HCT116 (cell line): ENCODE results near the gene SERTAD2. TPM values are rescaled to one million over a fixed set of nuclear protein-coding genes. Genes with fewer than 3 reads are reported as not detected.
A peak's percentile ranks its signal among the peaks of the same experiment; 100 is the strongest.

Experiments used
- ATAC-seq: fragments of 200-7000 bp; cut with Tn5 transposase; 2 replicates; pipeline ENCODE4 v1.9.1; 2020; ENCODE audit warnings: mild to moderate bottlenecking, moderate library complexity
- BruUV-seq: library from RNA; stranded (reverse); fragments of 400-500 nt; replicated peaks from 2 replicates; lab custom pipeline; 2021; lab: Mats Ljungman, UMichigan
- CTCF ChIA-PET: fragments of 300-600 bp; sonication (Branson Sonifier 250); formaldehyde crosslinking; loops from one replicate; lab custom pipeline; 2021; ENCODE audit warnings: antibody characterized with exemption; lab: Charles Lee
- POLR2A ChIA-PET: fragments of 300-600, 350-600 bp; sonication (Branson Sonifier 250); formaldehyde crosslinking; loops from one replicate; lab custom pipeline; 2021; ENCODE audit warnings: antibody characterized with exemption; lab: Charles Lee
- RAD21 ChIA-PET, 2 experiments: fragments of 300-600 bp; sonication (Branson Sonifier 250); formaldehyde crosslinking; loops; one replicate each; lab custom pipeline; 2023; ENCODE audit warnings: low total read pairs in 2 of 2; ENCODE audit not compliant: uncharacterized antibody in 2 of 2, unreplicated experiment in 2 of 2, low non-redundant PET in 1 of 2; lab: Charles Lee
- DNase-seq: peaks from one replicate; pipeline ENCODE4 v3.0.0-alpha.2; 2010; ENCODE audit warnings: low read depth, low spot score
- H2AFZ ChIP-seq: fragments of 200-600 bp; shearing (Covaris generic), sonication (generic); 2 replicates; pipeline ENCODE4 v1.6.1; 2017; ENCODE audit warnings: low read depth, mixed run types, mixed read lengths, antibody characterized with exemption, low read length; ENCODE audit not compliant: poor library complexity, severe bottlenecking
- H3K27ac ChIP-seq: 2 replicates; pipeline ENCODE4 v1.5.1; 2012; ENCODE audit warnings: low read depth, low read length
- H3K27me3 ChIP-seq: fragments of 200-600 bp; sonication (generic); 2 replicates; pipeline ENCODE4 v1.6.1; 2016; ENCODE audit warnings: mixed run types, low read length, mixed read lengths; ENCODE audit not compliant: insufficient read depth
- H3K36me3 ChIP-seq, 2 experiments: fragments of 200-500 bp in 1 of 2; fragments of 200-600 bp in 1 of 2; sonication (Bioruptor generic) in 1 of 2; sonication (generic) in 1 of 2; 2 replicates each; pipeline versions ENCODE4 v1.5.1 to v1.6.1; 2014 to 2016; ENCODE audit warnings: low read length in 2 of 2, inconsistent platforms in 1 of 2, mixed read lengths in 1 of 2, mixed run types in 1 of 2; ENCODE audit not compliant: insufficient read depth in 2 of 2, control insufficient read depth in 1 of 2
- H3K4me1 ChIP-seq, 2 experiments: fragments of 200-600 bp in 1 of 2; sonication (generic) in 1 of 2; 2 replicates each; pipeline versions ENCODE4 v1.5.1 to v1.6.1; 2012 to 2017; ENCODE audit warnings: low read length in 2 of 2, inconsistent platforms in 1 of 2, mild to moderate bottlenecking in 1 of 2, mixed read lengths in 1 of 2, mixed run types in 1 of 2, moderate library complexity in 1 of 2; ENCODE audit not compliant: insufficient read depth in 2 of 2, control insufficient read depth in 1 of 2
- H3K4me2 ChIP-seq: fragments of 200-600 bp; sonication (generic); 2 replicates; pipeline ENCODE4 v1.6.1; 2017; ENCODE audit warnings: mixed run types, low read length, mixed read lengths
- H3K4me3 ChIP-seq, 2 experiments: fragments of 200-600 bp in 1 of 2; sonication (generic) in 1 of 2; replicated peaks in 1 of 2; 2 replicates each; pipeline ENCODE4 v1.5.1; 2011 to 2016; ENCODE audit warnings: low read length in 2 of 2, control low read depth in 1 of 2, low read depth in 1 of 2, mild to moderate bottlenecking in 1 of 2, mixed read lengths in 1 of 2, mixed run types in 1 of 2
- H3K79me2 ChIP-seq: fragments of 200-600 bp; sonication (generic); 2 replicates; pipeline ENCODE4 v1.6.1; 2017; ENCODE audit warnings: mild to moderate bottlenecking, mixed run types, low read length, moderate library complexity, mixed read lengths; ENCODE audit not compliant: insufficient read depth
- H3K9ac ChIP-seq: fragments of 200-600 bp; sonication (generic); 2 replicates; pipeline ENCODE4 v1.6.1; 2016; ENCODE audit warnings: low read length, mixed read lengths
- H3K9me2 ChIP-seq: fragments of 200-600 bp; sonication (generic), shearing (Covaris generic); 2 replicates; pipeline ENCODE4 v1.6.1; 2017; ENCODE audit warnings: mixed run types, mild to moderate bottlenecking, moderate library complexity; ENCODE audit not compliant: insufficient read depth
- H3K9me3 ChIP-seq, 2 experiments: fragments of 200-500 bp in 1 of 2; fragments of 200-600 bp in 1 of 2; sonication (Bioruptor generic) in 1 of 2; sonication (generic) in 1 of 2; 2 replicates each; pipeline ENCODE4 v1.6.1; 2014 to 2017; ENCODE audit warnings: low read length in 2 of 2, mixed read lengths in 2 of 2, inconsistent platforms in 1 of 2, low read depth in 1 of 2, mild to moderate bottlenecking in 1 of 2, mixed run types in 1 of 2, moderate library complexity in 1 of 2; ENCODE audit not compliant: control insufficient read depth in 1 of 2, insufficient read depth in 1 of 2
- H4K20me1 ChIP-seq: fragments of 200-600 bp; sonication (generic), shearing (Covaris generic); 2 replicates; pipeline ENCODE4 v1.6.1; 2017; ENCODE audit warnings: mixed run types, mild to moderate bottlenecking, moderate library complexity; ENCODE audit not compliant: insufficient read depth
- ATF3 ChIP-seq: IDR thresholded peaks from 2 replicates; pipeline ENCODE4 v1.6.1; 2012
- CEBPB ChIP-seq: IDR thresholded peaks from 2 replicates; pipeline ENCODE4 v1.6.1; 2012; ENCODE audit warnings: low read depth
- CTCF ChIP-seq, 3 experiments: fragments of 200-600 bp in 1 of 3; sonication (generic) in 1 of 3; IDR thresholded peaks in 2 of 3; conservative IDR thresholded peaks in 1 of 3; 2 replicates each; pipeline ENCODE4 v1.5.1; 2012 to 2017; ENCODE audit warnings: low read depth in 2 of 3, low read length in 2 of 3, antibody characterized with exemption in 1 of 3, borderline replicate concordance in 1 of 3, control low read depth in 1 of 3, mild to moderate bottlenecking in 1 of 3, mixed read lengths in 1 of 3, mixed run types in 1 of 3, moderate library complexity in 1 of 3; ENCODE audit not compliant: insufficient read depth in 1 of 3
- EGR1 ChIP-seq: IDR thresholded peaks from 2 replicates; pipeline ENCODE4 v1.6.1; 2012; ENCODE audit warnings: low read depth
- ELF1 ChIP-seq: IDR thresholded peaks from 2 replicates; pipeline ENCODE4 v1.6.1; 2012; ENCODE audit warnings: low read depth, borderline replicate concordance
- FOSL1 ChIP-seq: IDR thresholded peaks from 2 replicates; pipeline ENCODE4 v1.6.1; 2012; ENCODE audit warnings: low read depth
- JUND ChIP-seq: IDR thresholded peaks from 2 replicates; pipeline ENCODE4 v1.6.1; 2012
- MAX ChIP-seq: IDR thresholded peaks from 2 replicates; pipeline ENCODE4 v1.6.1; 2012
- POLR2AphosphoS5 ChIP-seq: IDR thresholded peaks from 2 replicates; pipeline ENCODE4 v1.6.1; 2011; ENCODE audit warnings: mild to moderate bottlenecking, low read depth, low read length, moderate library complexity
- SIN3A ChIP-seq: IDR thresholded peaks from 2 replicates; pipeline ENCODE4 v1.6.1; 2012; ENCODE audit warnings: low read depth
- SP1 ChIP-seq: IDR thresholded peaks from 2 replicates; pipeline ENCODE4 v1.6.1; 2012; ENCODE audit warnings: low read depth
- SRF ChIP-seq: IDR thresholded peaks from 2 replicates; pipeline ENCODE4 v1.6.1; 2012; ENCODE audit warnings: low read depth
- YY1 ChIP-seq: IDR thresholded peaks from 2 replicates; pipeline ENCODE4 v1.6.1; 2011; ENCODE audit warnings: low read length, low read depth, moderate library complexity, mild to moderate bottlenecking; ENCODE audit not compliant: insufficient replicate concordance; ENCODE audit errors: extremely low read depth
- ZBTB33 ChIP-seq: IDR thresholded peaks from 2 replicates; pipeline ENCODE4 v1.6.1; 2011; ENCODE audit warnings: mild to moderate bottlenecking, low read length, moderate library complexity; ENCODE audit not compliant: insufficient replicate concordance; ENCODE audit errors: extremely low read depth
- ZFX ChIP-seq: fragments of 450-650 bp; IDR thresholded peaks from 2 replicates; pipeline ENCODE4 v1.6.1; 2017
- ZNF274 ChIP-seq: fragments of 200-500 bp; sonication (Bioruptor generic); IDR thresholded peaks from 2 replicates; pipeline ENCODE4 v1.6.1; 2014; ENCODE audit warnings: mild to moderate bottlenecking, low read depth, low read length, inconsistent platforms
- intact Hi-C: fragments of 100-400 bp; cut with micrococcal nuclease; formaldehyde crosslinking; loops from 2 replicates; pipeline ENCODE4 v1.10.0; 2022
- total RNA-seq: library from RNA; stranded (reverse); gene quantifications from one replicate; pipeline ENCODE4 v1.2.1, GENCODE V29; 2021; ENCODE audit not compliant: unreplicated experiment

Gene SERTAD2
- total RNA-seq, 1 experiment from 2014 or later: 80.1 TPM

GRCh38 chr2:64698177-64698643 lies 44.5 kb upstream of the SERTAD2 start (continued):
- no peak for TF ChIP-seq ZBTB33
- no peak for TF ChIP-seq EGR1
- TF ChIP-seq ELF1: no peak

- Histone ChIP-seq H3K27ac (no peak overlapping the region), H3K4me1 (peaks cover 7 to 42% of the 10 kb centered on the region in 2 experiments; a peak in 3 of 4 replicates), H3K36me3 (no peaks in the 10 kb centered on the region), H3K9ac (no peak overlapping the region), H3K9me3 (no peaks in the 10 kb centered on the region), H3K9me2 (no peaks in the 10 kb centered on the region), H2AFZ (no peak overlapping the region), H3K4me2 (peak overlapping the region; percentile 50), H3K4me3 (no peak overlapping the region), H4K20me1 (no peaks in the 10 kb centered on the region), H3K79me2 (peaks cover 14% of the 10 kb centered on the region; the same call in 1 of the 2 replicates), H3K27me3 (no peaks in the 10 kb centered on the region)
- CTCF ChIA-PET: no interaction called here
- ATAC-seq: no peak
- RAD21 ChIA-PET: no interaction called here
- intact Hi-C loops: no loop called here
- BruUV-seq: no TSS peak
- POLR2A ChIA-PET: no interaction called here
- no peak for DNase-seq
- TF ChIP-seq ZNF274 (no peak), CTCF (IDR thresholded peaks at IDR 0.05 in 2 of 3, conservative IDR thresholded peaks at IDR 0.05 in 1 of 3; ENCODE audit: borderline replicate concordance in 1 of 3, insufficient read depth in 1 of 3, low read depth in 2 of 3, low read length in 2 of 3) (no peak), SIN3A (no peak), ATF3 (no peak), CEBPB (no peak), YY1 (no peak), MAX (no peak), POLR2AphosphoS5 (no peak), JUND (no peak), FOSL1 (no peak), SRF (no peak), ZBTB33 (no peak), SP1 (no peak), ZFX (no peak)
These were observed 43.8 kb upstream of the SERTAD2 start for GRCh38 chr2:64697297-64698176.
